NB4 (cell line): ENCODE results near the gene PPIL4.

Source experiments
- DNase-seq: peaks from one replicate; pipeline ENCODE4 v3.0.0; 2010; ENCODE audit warnings: low read depth
- H3K4me3 ChIP-seq: one replicate; pipeline ENCODE4 v1.5.1; 2011; ENCODE audit warnings: mild to moderate bottlenecking, low read depth, low read length, moderate library complexity
- CTCF ChIP-seq: IDR thresholded peaks from one replicate; pipeline ENCODE4 v1.5.1; 2012; ENCODE audit warnings: low read depth, low read length
- MAX ChIP-seq: IDR thresholded peaks from 2 replicates; pipeline ENCODE4 v1.6.1; 2011; ENCODE audit warnings: low read depth, low read length
- MYC ChIP-seq: IDR thresholded peaks from 2 replicates; pipeline ENCODE4 v1.6.1; 2011; ENCODE audit warnings: low read depth, low read length
- POLR2A ChIP-seq: IDR thresholded peaks from 2 replicates; pipeline ENCODE4 v1.6.1; 2011; ENCODE audit warnings: mild to moderate bottlenecking; ENCODE audit not compliant: insufficient read length; ENCODE audit errors: extremely low read depth

PPIL4 gene

GRCh38 chr6:149545754-149546471 is at the start of gene PPIL4:
Gene PPIL4, minus strand, starts transcription at chr6:149546043. Its CDS starts 38 bp downstream, at chr6:149546005.
- DNase-seq: peak; percentile 97
- H3K4me3 ChIP-seq: peak within 1 kb of the TSS; percentile 79
- TF ChIP-seq CTCF (peak; percentile 81), POLR2A (peak; percentile 86), MYC (peak; percentile 89), MAX (peak; percentile 80)

- no peak for DNase-seq
- TF ChIP-seq MYC (no peak), MAX (no peak), CTCF (no peak), POLR2A (no peak)
- no peak overlapping the region for H3K4me3 ChIP-seq
These were observed 47.6 kb upstream of the PPIL4 start for GRCh38 chr6:149593408-149593807.

GRCh38 chr6:149592983-149593382 is 47.1 kb upstream of the PPIL4 start:
- TF ChIP-seq MYC (no peak), CTCF (no peak), MAX (no peak), POLR2A (no peak)
- no peak overlapping the region for H3K4me3 ChIP-seq
- no peak for DNase-seq

- no peak for TF ChIP-seq CTCF
- no peak for TF ChIP-seq MAX
- TF ChIP-seq POLR2A: no peak
- no peak for TF ChIP-seq MYC
- DNase-seq: peak; percentile 49
- no peak overlapping the region for H3K4me3 ChIP-seq
These were observed 40.3 kb upstream of the PPIL4 start for GRCh38 chr6:149586149-149586548.

GRCh38 chr6:149581349-149581748 is 35.5 kb upstream of the PPIL4 start:
- no peak overlapping the region for H3K4me3 ChIP-seq
- no peak for DNase-seq
- TF ChIP-seq MAX (no peak), MYC (no peak), CTCF (no peak), POLR2A (no peak)
